Measurements from ENCODE around the gene DIAPH2. TPM values are rescaled to one million over a fixed set of nuclear protein-coding genes. Genes with fewer than 3 reads are reported as not detected.

The DIAPH2 gene
- total and polyA plus RNA-seq, 7 donors = 2.6 to 19.2 (median 11.5) TPM

DNA sequence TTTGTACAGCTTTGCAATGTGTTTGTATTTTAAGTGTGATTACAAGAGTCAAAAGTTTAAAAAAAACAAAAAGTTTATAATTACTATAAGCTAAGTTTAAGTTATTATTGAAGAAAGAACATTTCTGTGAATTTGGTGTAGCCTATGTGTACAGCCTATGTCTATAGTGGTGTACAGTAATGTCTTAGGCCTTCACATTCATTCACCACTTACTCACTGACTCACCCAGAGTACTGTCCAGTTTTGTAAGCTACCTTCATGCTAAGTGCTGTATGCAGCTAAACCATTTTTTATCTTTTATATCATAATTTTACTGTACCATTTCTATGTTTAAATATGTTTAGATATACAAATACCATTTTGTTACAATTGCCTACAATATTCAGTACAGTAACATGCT lies 381.3 kb downstream of the DIAPH2 start:
- no peaks in the 10 kb centered on the region for H3K9me3 ChIP-seq
- no peak overlapping the region for H3K27ac ChIP-seq
- H3K36me3 ChIP-seq (ENCODE audit: insufficient read depth in 1 of 2, low read depth in 1 of 2) = no peaks in the 10 kb centered on the region
- no peak for TF ChIP-seq CTCF (IDR thresholded peaks at IDR 0.05)
- DNase-seq (no peak), ATAC-seq (no peak)
- no peak overlapping the region for H3K4me3 ChIP-seq
- intact Hi-C loops (cut with DNase I) = no loop called here
- no peaks in the 10 kb centered on the region for H3K27me3 ChIP-seq (ENCODE audit: insufficient read depth in 3 of 3, low read length in 2 of 3)
- no peaks in the 10 kb centered on the region for H3K4me1 ChIP-seq

GRCh38 chrX:97066381-97066780 lies 381.7 kb downstream of the DIAPH2 start:
- no peaks in the 10 kb centered on the region for H3K36me3 ChIP-seq (ENCODE audit: insufficient read depth in 1 of 2, low read depth in 1 of 2)
- ATAC-seq = no peak

DNA sequence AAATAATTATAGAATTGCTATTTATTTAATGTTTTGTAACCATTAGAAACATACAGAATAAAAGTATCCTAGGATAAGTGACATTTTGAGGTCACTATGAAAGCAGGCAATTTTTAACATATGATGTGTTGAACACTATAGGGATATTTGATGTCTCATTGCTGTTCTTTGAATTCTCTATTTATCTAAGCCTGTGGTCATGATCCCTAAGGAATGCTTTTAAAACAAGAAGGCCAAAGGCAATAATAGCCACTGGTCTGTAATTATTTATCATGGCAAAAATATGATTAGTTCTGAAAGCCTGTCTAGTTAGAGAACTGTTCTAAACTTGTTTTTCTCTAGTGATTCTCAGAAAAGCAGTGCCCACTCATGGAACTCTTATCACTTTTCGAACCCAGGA lies 385.7 kb downstream of the DIAPH2 start:
- TF ChIP-seq CTCF (IDR thresholded peaks at IDR 0.05) = no peak
- DNase-seq (no peak), ATAC-seq (no peak)
- no peak overlapping the region for H3K27ac ChIP-seq
- no peaks in the 10 kb centered on the region for H3K36me3 ChIP-seq (ENCODE audit: insufficient read depth in 1 of 2, low read depth in 1 of 2)
- intact Hi-C loops (cut with DNase I) = no loop called here
- 70 to 96% (median 90%) methylated on average over 1 of the region's 1 CpG for WGBS, 3 donors
- no peaks in the 10 kb centered on the region for H3K9me3 ChIP-seq
- H3K4me3 ChIP-seq = no peak overlapping the region
- no peaks in the 10 kb centered on the region for H3K4me1 ChIP-seq
- no peaks in the 10 kb centered on the region for H3K27me3 ChIP-seq (ENCODE audit: insufficient read depth in 3 of 3, low read length in 2 of 3)

More at GRCh38 chrX:97066381-97066780, 381.7 kb downstream of the DIAPH2 start:
- H3K4me3 ChIP-seq = no peak overlapping the region
- H3K27me3 ChIP-seq (ENCODE audit: insufficient read depth in 3 of 3, low read length in 2 of 3) = no peaks in the 10 kb centered on the region
- 65 to 94% (median 66%) methylated on average over 3 of the region's 3 CpGs for WGBS, 3 donors
- no peaks in the 10 kb centered on the region for H3K9me3 ChIP-seq
- intact Hi-C loops (cut with DNase I) = no loop called here
- TF ChIP-seq CTCF (IDR thresholded peaks at IDR 0.05) = no peak
- no peak for DNase-seq
- no peak overlapping the region for H3K27ac ChIP-seq
- no peaks in the 10 kb centered on the region for H3K4me1 ChIP-seq

- TF ChIP-seq CTCF (IDR thresholded peaks at IDR 0.05) = no peak
- no peaks in the 10 kb centered on the region for H3K4me1 ChIP-seq
- H3K4me3 ChIP-seq = no peak overlapping the region
- H3K27ac ChIP-seq = no peak overlapping the region
- no peaks in the 10 kb centered on the region for H3K9me3 ChIP-seq
- H3K27me3 ChIP-seq (ENCODE audit: insufficient read depth in 3 of 3, low read length in 2 of 3) = no peaks in the 10 kb centered on the region
- DNase-seq (no peak), ATAC-seq (no peak)
- H3K36me3 ChIP-seq (ENCODE audit: insufficient read depth in 1 of 2, low read depth in 1 of 2) = peaks cover 0 to 6% of the 10 kb centered on the region in 2 donors
- intact Hi-C loops (cut with DNase I) = no loop called here
Measured at GRCh38 chrX:97074400-97074799, 389.8 kb downstream of the DIAPH2 start.

- ATAC-seq (no peak), DNase-seq (no peak)
- 97 to 100% (median 100%) methylated on average over 1 of the region's 1 CpG for WGBS, 3 donors
- Histone ChIP-seq H3K36me3 (ENCODE audit: insufficient read depth in 1 of 2, low read depth in 1 of 2) (no peaks in the 10 kb centered on the region), H3K27ac (no peak overlapping the region), H3K4me3 (no peak overlapping the region), H3K4me1 (no peaks in the 10 kb centered on the region), H3K27me3 (ENCODE audit: insufficient read depth in 3 of 3, low read length in 2 of 3) (no peaks in the 10 kb centered on the region), H3K9me3 (no peaks in the 10 kb centered on the region)
- intact Hi-C loops (cut with DNase I) = no loop called here
- TF ChIP-seq CTCF (IDR thresholded peaks at IDR 0.05) = no peak
Measured at GRCh38 chrX:97089116-97089515, 404.5 kb downstream of the DIAPH2 start.

Data from psoas muscle (tissue), 8 donors.